HG03196 (cell line): ENCODE data around the gene NHS.

Source experiments
- ATAC-seq: cut with Tn5 transposase; IDR thresholded peaks from one replicate; pipeline ENCODE4 v1.9.1; 2021; ENCODE audit not compliant: unreplicated experiment

The NHS gene

GRCh38 chrX:17374619-17375366 lies at the start of gene NHS:
TSS of gene NHS (plus strand) at chrX:17375200. CDS start at chrX:17375758, 558 bp downstream.
- no peak for ATAC-seq

DNA sequence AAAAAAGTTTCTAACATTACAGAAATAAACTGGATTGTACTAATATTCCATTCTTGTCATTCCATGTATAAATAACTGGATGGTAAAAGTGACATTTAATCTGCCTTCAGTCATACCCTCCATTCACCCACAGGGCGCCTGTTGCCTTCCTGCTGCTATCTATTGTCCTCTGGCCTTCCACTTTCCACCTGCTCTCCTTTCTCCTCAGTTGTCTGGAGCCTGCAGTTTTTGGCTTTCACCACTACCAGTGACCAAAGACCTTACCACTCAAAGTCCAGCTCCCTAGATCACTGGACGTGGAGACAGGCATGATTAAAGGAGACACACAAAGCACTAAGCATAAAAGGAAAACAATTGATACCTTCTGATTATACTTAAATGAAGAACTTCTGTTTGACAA lies 46.2 kb upstream of the NHS start:
- ATAC-seq: no peak

DNA sequence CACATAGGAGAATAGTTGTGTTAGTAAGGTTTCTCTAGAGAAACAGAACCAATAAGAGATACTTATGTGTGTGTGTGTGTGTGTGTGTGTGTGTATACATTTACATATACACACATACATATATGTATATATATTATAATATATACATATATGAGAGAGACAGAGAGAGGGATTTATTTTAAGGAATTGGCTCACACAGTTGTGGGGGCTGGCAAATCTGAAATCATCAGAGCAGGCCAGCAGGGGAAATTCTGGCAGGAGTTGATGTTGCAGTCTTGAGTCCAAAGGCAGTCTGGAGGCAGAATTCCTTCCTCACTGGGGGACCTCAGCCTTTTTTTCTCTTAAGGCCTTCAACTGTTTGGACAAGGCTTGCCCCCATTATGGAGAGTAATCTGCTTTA lies 38.6 kb upstream of the NHS start:
- no peak for ATAC-seq

DNA sequence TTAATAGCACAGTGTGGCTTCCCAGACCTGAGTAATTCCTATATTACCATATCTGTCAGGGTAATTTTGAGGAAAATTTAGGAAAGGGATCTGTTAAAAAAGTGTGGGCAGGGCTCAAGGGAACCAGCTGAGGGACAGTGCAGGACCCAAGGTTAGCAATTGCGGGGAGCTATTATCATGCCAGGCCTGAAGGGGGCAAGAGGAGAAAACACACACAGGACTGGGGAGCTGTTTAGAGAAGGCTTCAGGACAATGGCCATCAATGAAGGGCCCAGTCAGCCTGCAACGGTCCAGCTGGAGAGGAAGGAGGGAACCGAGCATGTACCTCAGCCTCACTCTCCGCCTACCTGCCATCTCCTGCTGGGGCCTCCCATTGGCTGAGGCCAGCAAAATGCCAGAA lies 19.0 kb upstream of the NHS start:
- no peak for ATAC-seq

DNA sequence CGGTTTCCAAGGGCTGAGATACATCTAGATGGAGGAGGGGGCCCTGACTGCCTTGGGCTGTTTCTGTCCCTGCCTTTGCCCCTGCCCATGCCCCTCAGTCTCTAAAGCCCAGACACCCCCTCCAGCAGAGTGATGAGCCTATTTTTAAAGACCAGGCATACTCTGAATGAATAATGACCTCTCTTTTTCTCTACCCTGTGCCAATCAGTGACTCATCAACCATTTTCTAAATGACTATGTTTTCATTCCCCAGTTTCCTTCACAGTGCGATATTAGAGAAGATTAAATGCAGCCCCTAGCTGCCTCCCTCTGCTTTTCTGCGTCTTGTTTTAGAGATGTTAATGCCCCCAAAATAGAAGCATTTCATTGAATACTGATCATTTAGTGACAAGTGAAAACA lies 15.5 kb upstream of the NHS start:
- ATAC-seq: no peak

DNA sequence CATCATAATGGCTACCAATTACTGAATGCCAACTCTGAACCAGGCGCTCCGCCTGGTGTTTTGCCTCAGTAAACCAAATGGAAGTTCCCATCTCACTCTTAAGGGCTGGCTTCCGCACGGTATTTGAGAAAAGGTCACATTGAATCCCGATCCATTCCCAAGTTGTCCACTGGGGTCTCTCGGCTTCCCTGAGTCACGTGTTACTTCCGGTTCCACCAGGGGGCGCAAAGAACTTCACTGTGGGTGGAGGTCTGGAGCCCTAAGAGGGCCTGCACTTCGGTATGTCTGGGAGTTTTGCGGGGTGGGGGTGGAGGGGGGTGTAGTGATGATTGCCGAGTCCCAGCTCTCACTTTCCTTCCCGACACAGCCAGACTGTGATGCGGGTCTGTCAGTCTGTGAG lies 13.4 kb upstream of the NHS start:
- no peak for ATAC-seq

DNA sequence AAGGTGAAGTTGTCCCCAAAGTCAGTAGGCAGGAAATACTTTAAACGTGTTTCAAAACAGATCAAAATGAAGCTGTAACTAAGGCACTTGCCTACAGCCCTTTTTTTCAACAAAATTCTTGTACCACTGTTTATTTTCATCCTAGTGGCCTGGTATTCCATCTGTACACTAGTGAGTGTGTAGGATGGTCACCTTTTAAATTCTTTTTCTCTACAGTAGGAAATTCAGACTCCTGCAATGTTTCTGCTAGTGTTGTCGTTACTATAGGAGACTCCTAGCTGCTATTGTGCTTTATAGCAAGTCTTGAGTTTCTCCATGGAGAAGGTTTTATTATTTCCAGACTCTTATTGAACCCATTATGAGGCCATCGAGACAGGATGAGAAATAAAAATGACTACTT lies 7.0 kb upstream of the NHS start:
- ATAC-seq: no peak

GRCh38 chrX:17369309-17369708 lies 5.7 kb upstream of the NHS start:
- no peak for ATAC-seq

DNA sequence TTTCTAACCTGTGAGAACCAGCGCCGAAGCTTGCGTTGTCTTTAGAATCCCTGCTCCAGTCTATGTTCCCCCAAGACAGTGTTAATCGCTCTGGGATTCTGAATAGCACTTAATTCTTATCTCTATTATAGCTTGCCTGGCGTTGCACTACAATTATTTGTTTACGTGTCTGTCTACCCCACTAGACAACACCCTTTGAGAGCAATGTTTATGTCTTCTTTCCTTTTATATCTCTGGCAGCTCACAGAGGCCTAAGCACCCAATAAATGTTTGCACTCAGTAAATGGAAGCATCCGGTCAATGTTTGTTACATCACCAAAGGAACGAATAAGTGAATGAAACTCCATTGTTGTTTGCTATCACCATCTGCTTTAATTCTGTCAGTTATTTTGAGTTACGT lies 4.8 kb upstream of the NHS start:
- ATAC-seq: no peak

GRCh38 chrX:17372052-17372451 lies 2.9 kb upstream of the NHS start:
- ATAC-seq: no peak

- no peak for ATAC-seq
Observed at GRCh38 chrX:17373337-17373736, 1.7 kb upstream of the NHS start.

- ATAC-seq: no peak
Observed at GRCh38 chrX:17375367-17375636, 302 bp downstream of the NHS start.

DNA sequence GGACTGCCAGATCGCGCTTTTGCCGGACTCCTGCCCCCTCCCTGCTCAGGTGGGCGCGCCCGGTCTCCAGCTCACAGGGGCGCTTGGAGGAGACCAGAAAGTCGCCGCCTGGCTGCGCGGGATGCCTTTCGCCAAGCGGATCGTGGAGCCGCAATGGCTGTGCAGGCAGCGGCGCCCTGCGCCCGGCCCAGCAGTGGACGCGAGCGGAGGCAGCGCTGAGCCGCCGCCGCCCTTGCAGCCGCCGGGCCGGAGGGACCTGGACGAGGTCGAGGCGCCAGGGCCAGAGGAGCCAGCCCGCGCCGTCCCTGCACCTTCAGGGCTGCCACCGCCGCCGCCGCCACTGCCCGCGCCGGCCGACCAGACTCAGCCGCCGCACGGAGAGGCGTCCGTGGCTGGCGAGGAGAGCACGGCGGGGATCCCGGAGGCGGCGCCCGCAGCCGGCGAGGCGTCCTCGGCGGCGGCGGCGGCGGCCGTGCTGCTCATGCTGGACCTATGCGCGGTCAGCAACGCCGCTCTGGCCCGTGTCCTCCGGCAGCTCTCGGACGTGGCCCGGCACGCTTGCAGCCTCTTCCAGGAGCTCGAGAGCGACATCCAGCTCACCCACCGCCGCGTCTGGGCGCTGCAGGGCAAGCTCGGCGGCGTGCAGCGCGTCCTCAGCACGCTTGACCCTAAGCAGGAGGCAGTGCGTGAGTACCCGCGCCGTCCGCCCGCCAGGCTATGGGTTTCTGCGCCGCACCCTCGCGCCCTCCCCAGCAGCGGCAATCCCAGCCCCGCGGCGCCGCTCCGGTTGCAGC lies 834 bp downstream of the NHS start:
- no peak for ATAC-seq

DNA sequence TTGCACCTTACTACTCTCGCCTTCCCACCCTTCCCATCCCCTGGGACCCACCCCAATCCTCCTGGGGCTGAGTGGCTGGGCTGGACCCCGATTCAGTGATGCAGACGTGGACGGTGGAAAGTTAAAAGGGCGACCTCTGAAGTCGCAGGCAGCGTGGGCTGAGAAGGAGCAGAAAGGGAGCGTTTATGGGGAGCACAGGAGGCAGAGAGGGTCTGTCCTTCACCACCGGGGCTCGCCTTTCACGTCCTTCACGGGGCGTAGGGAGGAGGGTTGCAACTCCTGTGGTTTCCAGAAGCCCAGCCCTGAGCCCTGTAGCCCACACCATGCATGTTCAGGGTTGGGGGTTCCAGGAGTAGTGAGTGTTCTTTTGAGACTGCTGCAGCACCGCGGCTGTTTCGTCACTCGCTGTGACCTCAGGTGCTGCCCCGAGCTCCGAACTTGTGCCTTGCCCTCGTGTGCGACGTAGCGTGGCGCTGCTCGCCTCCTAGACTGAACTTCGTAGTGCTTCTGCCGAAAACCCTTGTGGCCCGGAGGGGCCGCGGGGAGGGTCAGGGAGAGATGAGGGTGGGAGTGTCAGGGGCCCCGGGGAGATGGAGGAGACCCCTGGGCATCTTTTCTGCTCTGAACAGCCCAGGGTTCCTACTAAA lies 1.6 kb downstream of the NHS start:
- ATAC-seq: no peak

DNA sequence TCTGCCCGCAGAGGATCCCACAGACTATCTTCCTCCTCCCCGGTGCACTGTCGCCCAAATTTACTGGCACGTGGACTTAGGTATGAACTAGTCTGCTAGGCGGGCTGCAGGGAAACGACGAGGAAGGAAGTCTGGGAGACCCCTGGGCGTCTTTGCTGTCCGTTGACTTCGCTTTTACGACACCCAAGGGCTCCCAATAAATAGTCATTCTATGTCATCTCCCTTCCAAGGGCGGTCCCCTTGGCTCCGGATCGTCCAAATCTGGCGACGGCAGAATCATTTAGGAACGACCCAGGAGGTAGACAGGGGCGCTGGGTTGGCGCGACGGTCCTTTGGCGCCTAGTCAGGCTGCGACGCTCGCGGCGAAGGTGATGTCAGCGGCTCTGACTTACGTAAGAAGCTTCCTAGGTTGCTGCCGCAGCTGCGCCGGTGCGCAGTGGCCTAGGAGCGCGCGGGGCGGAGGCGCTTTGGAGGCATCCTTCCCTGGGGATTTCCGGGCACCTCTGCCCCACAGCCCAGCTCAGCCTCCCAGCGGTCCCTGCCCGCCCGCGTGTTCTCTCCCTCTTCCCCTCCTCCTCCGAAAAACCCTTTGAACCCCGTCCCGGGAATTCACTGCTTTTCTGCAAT lies 2.2 kb downstream of the NHS start:
- ATAC-seq: no peak

DNA sequence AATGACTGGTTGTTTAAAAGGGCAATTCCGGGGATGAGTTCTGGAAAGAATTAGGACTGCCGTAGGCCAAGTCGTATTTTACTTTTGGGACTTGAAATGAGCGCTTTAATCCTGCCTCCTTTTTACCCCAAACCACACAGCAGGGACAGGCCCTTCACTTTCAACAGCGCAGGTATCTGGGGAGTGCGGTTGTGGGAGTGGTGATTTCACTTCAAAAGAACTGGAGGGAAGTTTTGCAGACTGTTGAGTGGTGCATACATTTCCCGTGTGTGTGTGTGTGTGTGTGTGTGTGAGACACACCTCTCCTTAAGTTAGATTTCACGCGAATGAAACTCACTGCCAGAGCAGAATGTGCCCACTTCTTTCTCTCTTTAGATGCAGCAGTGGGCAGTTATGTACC lies 2.8 kb downstream of the NHS start:
- no peak for ATAC-seq

GRCh38 chrX:17380221-17380620 lies 5.2 kb downstream of the NHS start:
- ATAC-seq: no peak

- no peak for ATAC-seq
Observed at GRCh38 chrX:17390419-17390850, 15.4 kb downstream of the NHS start.

GRCh38 chrX:17395154-17395553 lies 20.2 kb downstream of the NHS start:
- no peak for ATAC-seq

GRCh38 chrX:17397074-17397473 lies 22.1 kb downstream of the NHS start:
- ATAC-seq: no peak

DNA sequence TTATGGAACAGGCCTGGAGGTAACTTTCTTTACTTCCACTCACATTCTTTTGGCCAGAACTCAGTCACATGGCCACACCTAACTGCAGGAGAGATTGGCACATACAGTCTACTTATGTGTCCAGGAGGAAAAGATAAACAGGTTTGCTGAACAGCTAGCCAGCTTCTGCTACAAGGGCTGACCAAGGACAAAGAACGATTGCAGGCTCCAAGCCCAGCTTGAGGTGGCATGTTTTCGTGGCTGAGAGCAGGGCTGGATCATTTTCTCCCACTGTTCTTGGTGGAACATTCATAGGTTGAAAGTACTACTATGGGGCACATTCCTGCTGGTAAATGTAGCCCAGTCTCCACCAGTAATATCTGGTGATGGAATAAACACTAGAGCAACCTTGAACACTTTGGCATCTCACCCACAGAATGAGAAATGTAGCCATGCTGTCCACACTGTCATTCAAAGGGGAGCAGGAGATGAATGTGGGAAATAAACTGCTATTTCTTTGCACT lies 28.2 kb downstream of the NHS start:
- ATAC-seq: no peak

GRCh38 chrX:17403972-17404371 lies 29.0 kb downstream of the NHS start:
- ATAC-seq: no peak
